Stomach (tissue), 4 donors: ENCODE measurements around the gene DICER1.

Source experiments
- EP300 ChIP-seq: sonication (generic); formaldehyde crosslinking; IDR thresholded peaks from one replicate; pipeline ENCODE4 v1.6.1; 2017; ENCODE audit warnings: antibody characterized with exemption
- POLR2A ChIP-seq, 4 donors: fragments of 450-650 bp; IDR thresholded peaks; one replicate each; pipeline ENCODE4 v1.6.1; 2016; ENCODE audit warnings: antibody characterized with exemption in 4 of 4, control low read depth in 2 of 4, mild to moderate bottlenecking in 1 of 4, moderate library complexity in 1 of 4
- POLR2AphosphoS5 ChIP-seq, 3 donors: sonication (generic); formaldehyde crosslinking; IDR thresholded peaks; one replicate each; pipeline ENCODE4 v1.6.1; 2016; ENCODE audit warnings: antibody characterized with exemption in 3 of 3
- TF ChIP-seq, protein P1 (sequence below), 7 experiments: fragments of 450-650 bp in 4 of 7; fragments of 200-600 bp in 3 of 7; sonication (generic) in 3 of 7; IDR thresholded peaks; one replicate each; pipeline ENCODE4 v1.5.1; 2016 to 2019; ENCODE audit warnings: antibody characterized with exemption in 7 of 7, control low read depth in 2 of 7, mild to moderate bottlenecking in 1 of 7

DNA sequence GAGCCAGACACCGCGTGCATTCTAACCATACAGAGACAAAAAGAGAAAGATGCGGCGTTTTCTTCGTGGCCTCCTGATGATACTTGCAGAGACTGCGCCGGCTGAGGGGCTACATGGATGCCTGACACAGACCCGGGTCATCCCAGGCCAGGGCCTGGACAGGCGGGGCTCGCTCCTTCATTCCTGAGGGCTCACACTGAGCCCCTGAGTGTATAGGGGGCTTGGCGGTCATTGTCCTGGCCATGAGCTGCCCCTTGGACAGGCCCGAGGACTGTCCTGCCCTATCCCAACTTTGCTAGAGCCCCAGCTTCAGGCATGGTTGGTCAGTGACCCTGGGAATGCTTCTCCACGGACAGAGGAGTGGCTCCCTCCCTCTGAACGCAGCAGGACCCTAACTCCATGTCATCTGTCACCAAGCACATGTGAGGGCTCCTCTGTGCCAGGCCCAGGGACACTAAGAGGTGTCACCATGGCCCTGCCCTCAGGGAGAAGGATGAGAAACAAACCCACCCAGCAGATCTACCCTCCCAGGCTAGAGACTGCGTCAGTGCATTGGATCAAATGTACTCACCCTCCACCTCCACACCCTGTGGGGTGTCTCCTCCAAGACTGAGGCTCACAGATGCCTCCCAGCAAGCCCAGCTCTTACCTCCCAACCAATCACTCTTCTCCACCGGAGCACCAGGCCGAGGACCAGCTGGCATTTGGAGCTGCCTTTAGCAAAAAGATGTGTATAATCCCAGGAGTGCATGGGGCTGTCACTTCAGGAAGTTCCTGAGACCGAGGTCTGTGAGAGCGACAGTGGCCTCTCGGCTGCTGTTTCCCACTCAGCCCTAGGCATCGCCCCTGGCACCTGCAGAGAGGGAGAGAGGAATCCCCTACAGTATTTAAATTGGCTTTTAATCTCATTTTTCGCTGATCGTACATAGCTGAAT lies 102.7 kb downstream of the DICER1 start:
- TF ChIP-seq, protein P1, sequence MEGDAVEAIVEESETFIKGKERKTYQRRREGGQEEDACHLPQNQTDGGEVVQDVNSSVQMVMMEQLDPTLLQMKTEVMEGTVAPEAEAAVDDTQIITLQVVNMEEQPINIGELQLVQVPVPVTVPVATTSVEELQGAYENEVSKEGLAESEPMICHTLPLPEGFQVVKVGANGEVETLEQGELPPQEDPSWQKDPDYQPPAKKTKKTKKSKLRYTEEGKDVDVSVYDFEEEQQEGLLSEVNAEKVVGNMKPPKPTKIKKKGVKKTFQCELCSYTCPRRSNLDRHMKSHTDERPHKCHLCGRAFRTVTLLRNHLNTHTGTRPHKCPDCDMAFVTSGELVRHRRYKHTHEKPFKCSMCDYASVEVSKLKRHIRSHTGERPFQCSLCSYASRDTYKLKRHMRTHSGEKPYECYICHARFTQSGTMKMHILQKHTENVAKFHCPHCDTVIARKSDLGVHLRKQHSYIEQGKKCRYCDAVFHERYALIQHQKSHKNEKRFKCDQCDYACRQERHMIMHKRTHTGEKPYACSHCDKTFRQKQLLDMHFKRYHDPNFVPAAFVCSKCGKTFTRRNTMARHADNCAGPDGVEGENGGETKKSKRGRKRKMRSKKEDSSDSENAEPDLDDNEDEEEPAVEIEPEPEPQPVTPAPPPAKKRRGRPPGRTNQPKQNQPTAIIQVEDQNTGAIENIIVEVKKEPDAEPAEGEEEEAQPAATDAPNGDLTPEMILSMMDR (IDR thresholded peaks at IDR 0.05), result no peak
- no peak for TF ChIP-seq POLR2AphosphoS5 (IDR thresholded peaks at IDR 0.05)
- TF ChIP-seq POLR2A (IDR thresholded peaks at IDR 0.05), result no peak
- no peak for TF ChIP-seq EP300
